GM03348 (cell line): ENCODE measurements around the gene MARCHF11.

Experiments used
- DNase-seq: peaks from one replicate; pipeline ENCODE4 v3.0.0; 2012; ENCODE audit warnings: low spot score

MARCHF11 gene

DNA sequence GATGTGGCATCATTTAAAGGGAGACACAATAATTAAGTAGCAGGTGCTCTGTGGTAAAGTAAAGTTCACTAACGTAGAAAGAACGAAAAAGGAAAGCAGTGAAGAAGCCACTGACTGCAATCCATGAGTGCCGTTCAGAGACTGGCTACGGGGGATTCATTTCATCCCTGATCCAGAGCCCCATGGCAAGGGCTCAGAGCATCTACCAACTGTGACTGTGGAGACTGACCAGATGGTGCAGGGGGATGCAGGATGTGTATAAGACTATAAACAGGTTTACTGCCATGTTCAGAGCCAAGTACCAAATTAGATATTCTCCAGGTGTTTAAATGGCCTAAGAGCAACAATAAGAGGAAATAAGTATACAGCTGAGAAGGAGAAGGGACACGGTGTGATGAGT is 47.7 kb downstream of the MARCHF11 start:
- DNase-seq: no peak

DNA sequence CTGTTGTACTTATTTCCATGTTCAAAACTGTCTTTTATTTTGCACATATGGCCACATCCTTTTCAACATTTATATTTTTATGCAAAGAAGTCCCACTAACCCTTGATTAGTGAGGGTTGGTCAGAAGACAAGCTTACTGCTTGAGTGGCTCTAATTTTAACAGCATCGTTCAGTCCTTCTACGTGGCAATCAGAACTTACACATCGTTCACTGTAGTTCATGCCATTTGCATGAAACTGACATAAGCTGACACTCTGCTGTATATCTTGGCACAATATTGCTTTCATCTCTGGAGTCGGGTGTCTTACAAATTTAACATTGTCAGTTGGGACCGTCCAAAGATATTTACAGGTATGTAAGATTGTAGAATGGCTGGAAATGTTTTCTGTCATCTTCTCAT is 50.6 kb downstream of the MARCHF11 start:
- no peak for DNase-seq

DNA sequence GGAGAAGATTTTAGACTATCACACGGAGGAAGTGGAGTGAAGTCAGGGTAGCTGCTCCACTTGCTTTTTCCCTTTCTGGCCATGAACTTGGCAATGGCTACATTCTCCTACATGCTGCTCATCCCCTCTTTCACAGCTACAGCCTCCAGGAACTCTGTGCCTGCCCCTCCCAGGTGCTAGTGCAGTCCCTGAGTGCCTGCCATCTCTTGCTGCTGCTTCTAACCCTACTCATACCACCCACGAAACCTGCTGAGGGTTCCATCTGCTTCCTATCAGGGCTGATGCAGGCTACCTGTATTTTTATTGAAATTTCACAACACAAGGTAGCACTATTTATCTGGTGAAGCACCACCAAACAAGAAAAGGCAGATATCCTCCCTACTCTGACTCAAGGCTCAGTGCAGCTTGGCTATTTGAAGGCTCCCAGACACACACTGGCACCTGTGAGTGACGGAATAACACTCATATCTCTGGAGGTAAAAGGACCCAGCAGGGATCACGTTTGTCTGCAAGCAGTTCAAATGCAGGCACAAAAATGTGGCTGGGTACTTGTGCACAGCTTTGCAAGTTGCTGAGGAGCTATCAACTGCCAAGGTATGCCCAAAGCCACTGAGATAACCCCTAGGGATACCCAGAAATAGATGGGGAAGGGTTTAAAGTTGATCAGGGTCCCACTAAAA is 51.6 kb downstream of the MARCHF11 start:
- no peak for DNase-seq

DNA sequence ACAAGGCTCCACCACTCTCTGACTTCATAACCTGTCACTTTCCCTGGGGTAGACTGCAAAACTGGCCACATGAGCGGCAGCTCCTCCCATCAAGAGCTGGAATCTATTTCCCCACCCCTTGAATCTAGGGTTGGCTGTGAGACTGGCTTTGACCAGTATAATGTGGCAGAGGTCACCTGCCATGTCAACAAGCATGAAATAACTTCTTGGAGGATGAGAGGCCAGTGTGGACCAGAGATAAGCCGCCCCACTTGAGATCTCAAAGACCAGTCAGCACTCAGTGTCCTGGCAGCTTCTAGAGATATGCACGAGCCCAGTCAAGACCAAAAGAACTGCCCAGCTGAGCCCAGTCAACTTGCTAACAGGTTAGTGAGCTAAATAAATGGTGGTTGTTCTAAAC is 59.0 kb downstream of the MARCHF11 start:
- no peak for DNase-seq

DNA sequence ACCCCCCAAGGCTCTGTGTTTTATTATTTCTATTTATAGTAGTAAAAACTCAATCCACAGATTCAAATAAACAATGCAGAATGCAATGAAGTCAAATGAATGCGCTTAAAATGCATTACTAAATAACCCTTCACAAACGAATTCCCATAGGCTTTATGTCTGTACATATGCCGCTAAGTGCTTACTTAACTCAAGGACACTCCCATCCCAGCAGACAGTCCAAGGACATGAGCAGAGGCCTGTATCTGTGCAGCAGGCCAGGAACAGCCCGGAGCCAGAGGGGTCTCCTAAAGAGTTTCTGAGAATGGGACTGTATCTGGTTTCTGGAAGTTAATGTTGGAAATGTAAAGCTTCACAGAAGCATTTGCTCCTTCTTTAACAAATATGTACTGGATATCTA is 59.8 kb downstream of the MARCHF11 start:
- no peak for DNase-seq

DNA sequence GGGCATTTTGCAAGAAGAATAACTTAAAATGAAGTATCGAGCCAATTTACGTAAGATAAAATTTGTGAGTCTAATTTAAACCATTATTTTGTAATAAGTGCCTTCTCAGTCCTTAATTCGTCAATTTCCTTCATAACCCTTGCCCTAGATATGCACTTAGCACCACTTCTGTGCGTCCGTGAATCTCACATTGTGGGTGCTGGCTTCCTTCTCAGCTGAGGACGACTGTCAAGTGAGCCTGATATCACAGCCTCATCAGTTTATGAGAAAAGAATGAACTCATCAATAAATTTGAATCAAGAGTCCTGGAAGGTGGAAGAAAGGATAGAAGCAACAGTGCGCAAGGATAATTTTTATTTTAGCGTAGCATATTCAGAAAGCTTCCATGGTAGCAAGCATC is 64.5 kb downstream of the MARCHF11 start:
- DNase-seq: no peak

DNA sequence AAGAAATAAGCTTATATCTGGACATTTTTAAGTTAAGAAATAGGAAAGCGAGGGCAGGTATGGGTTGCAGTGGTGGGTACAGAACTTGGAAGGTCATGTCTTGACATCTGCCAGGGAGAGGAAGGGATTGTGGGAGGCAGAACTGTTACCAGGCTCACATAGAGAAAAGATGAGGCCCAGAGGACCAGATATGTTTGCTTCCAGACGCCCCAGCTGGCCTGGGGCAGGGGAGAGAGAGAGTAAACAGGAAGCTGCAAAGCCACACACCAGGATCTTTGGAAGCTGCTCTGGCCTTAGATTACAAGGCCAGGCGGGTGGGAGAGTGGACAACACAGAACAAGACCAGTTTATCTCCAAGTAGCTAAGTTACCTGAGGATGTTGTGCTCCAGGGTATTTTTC is 71.2 kb downstream of the MARCHF11 start:
- no peak for DNase-seq

DNA sequence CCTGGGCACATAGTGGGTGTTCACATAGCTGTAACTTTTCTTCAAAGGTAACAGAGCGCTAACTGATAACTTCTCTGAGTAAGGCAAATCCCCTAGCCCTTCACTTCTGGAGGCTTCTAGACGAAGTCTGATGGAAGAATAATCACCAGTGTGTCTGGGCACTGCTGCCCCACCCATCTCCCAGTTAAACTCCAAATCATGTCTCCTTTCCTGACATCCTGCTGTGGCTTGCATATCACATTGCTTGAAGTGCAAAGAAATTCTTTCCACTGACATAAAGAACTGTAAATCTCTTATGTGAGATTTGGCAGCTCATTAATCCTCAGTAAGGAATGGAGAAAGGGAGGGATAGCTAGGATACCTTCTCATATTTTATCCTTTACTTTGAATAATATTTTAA is 74.6 kb downstream of the MARCHF11 start:
- no peak for DNase-seq

DNA sequence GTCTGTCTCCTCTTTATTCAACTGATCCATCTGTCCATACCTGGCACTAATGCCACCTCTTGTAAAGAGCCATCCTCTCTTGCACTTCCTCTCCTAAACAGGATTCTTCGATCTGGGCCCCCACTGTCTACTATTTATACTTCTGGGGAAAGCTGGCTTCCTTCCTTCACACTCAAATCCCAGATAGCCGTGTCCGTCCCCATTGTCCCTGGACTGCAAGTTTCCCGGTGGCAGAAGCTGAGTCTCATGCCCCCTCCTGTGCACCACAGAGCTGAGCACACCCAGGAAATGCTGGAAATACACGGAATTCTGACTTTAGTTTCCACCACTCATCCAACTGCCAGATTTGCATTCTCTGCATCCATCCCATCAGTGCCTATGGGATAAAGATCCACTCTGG is 84.0 kb downstream of the MARCHF11 start:
- no peak for DNase-seq

DNA sequence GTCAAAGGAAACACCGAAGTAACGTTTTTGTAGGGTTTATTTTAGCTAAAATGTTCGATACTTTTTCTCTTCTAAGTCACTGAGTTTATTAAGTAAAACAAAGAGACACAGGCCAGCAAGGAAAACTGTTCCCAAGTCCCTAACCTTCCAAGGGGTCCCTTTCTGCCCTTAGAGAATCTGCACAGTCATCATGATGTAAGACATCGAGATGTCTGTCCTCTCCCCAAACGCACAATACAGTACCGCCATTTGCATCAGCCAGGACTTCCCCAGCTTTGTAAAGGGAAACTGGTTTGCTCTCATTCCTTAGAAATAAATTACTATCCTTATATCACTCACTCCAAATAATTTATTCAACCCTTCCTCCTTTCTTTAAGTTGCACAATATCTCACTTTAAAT is 89.3 kb downstream of the MARCHF11 start:
- DNase-seq: no peak

DNA sequence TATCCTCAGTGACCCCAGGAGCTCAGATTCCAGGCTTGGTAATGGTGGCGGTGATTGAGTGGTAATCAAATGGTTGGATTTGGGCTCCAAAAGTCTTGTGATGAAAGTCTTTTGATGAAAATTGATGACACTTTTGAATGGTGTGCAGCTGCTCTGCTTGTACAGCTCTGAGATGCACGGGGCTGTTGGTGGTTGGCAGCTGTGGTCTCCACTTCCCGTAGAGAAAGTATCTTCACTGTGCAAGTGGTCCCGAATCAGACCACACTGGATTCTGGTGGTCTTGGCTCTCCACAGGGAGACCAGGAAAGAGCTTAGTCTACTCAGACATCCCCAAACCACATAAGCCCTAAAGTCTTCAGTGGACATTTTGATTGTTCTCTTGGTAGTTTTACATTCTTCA is 96.6 kb downstream of the MARCHF11 start:
- DNase-seq: no peak

DNA sequence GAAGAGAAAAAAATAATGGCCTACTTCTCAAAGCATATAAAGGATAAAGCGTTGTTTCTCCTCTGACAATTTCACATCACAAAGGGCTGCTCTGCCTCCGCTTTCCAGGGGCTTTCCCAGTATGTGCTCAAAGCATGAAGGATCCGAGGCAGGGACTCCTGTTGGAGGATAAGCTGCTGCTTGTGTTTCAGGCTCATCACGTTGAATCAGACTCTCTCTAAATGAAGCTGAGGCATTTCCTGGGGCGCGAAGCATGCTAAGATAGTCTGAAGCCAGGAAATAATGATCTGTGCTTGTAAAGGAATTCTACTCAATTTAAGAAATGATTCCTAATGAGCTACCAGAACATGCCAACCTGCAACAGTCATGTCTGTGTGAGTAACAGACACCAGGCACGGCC is 97.5 kb downstream of the MARCHF11 start:
- peak; percentile 6 for DNase-seq

DNA sequence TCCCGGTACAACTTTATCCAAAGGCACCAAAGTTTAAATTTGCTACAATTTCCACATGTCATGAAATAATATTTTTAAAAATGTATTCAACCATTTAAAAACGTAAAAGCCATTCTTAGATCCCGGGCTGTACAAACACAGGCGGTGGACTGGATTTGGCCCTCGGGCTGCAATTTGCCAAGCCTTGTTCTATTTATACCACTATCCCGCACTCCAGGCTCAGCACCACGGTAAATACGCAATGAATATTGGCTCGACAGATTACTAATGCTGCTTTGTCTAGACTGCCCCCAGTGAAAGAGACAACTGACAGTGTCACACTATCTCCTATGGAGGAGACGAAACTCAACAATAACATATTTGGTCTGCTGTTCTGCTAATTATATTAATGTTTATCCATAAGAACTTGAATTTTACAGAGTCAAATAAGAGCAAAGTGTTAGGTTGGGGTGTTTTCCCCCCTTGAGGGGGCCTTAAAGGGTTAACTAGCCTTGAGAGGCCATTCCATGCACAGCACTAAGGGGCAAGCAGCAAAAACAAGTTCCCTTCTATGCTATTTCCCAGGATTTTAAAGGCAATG is 98.1 kb downstream of the MARCHF11 start:
- no peak for DNase-seq

DNA sequence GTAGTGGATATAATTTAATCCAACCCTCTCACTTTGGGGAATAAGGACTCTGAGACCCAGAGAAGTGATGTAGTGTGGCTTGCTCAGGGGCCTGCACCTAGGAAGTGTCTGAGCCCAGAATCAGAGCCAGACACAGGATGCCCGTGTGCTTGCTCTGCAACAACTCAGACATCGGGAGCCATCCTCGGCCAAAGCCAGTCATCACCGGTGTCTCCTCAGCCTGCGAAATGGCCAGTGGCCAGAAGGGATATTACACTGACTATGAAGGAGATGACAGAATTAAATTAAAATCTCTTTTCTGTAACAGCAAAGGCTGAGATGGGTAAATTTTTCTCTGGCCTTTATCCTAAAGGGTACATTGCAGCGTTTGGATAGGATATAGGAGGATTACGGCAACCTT is 102.9 kb downstream of the MARCHF11 start:
- no peak for DNase-seq

DNA sequence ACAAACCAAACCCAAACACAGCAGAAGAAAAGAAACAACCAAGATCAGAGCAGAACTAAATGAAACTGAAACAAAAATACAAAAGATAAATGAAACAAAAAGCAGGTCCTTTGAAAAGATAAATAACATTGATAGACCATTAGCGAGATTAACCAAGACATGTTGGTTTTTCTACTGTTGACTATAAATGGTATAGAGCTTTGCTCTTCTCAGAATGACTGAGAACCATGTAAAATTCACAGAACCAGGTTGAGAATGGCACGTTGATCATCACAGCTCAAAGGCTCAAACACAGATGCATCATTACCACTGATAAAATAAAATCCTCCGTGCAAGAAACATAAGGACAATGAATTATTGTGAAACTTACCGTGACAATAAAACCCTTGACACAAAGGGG is 105.2 kb downstream of the MARCHF11 start:
- no peak for DNase-seq

DNA sequence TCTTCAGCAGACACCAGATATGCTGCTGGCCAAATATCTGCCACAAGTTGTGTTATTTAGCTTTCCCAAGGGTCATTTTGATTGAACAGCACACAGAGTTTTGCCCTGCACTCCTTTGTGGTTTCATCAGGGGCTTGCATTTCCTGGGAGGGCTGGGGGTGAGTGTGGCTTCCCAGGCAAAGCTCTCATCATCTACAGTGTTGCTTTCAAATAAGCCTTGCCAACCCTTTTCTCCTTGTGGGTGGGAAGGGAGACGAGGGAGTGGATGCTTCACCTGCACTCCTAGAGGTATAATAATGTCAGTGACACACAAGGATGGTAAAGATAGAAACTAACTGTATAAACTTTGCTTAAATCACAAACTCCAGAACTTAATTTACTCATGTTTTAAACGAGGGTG is 107.0 kb downstream of the MARCHF11 start:
- DNase-seq: no peak

DNA sequence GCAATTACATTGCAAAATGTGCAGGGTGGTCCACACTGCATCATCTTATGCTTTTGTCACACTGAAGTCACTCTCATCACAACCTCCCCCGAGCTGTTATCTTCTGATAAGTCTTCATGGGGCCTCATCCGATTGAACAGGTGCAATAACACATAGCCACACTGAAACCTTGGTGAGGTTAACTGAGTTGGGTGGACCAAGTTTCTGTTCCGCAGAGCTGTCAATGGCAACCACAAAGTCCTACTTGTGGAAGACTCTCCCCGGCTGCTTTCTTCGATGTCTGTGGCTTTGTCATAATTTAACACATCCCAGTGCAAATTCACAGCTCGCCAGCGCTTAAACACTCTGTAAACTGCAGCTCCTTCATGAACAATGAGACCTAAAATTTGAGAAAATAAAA is 112.2 kb downstream of the MARCHF11 start:
- no peak for DNase-seq

DNA sequence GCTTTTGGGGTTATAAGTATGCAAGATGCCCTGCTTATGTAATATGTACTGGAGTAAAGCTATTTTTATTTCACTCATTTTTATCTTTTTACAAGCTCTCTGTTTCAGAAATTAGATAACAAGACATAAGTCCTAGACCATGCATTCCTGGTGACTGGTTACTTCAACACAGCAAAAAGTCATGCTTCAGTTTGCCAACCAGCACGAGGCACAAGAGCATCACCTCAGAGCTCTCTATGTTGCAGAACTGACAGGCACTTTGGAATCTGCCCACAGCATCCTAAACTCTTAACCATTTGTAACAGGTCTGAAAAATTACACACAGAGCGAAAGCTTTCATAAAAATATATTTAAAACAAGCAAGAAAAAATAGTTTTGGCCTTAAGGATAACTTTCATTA is 112.8 kb downstream of the MARCHF11 start:
- DNase-seq: no peak

DNA sequence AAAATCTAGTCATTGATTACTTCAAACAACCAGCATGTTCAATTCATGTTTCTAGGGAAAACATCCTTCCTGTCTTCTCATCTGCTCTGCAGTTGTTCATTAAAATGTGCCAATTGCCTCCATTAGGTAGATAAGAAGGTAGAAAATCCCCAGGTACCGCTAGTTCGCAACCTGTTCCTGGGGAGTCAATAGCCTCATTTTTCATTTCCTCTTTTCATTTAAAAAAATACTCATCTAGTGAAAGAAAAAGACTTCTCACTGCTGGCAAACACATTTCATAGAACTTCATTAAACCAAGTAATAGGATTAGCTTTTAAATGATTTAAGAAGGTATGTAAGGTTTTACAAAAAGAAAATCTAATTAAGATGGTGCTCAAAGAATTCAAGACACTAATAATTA is 113.3 kb downstream of the MARCHF11 start:
- DNase-seq: no peak

DNA sequence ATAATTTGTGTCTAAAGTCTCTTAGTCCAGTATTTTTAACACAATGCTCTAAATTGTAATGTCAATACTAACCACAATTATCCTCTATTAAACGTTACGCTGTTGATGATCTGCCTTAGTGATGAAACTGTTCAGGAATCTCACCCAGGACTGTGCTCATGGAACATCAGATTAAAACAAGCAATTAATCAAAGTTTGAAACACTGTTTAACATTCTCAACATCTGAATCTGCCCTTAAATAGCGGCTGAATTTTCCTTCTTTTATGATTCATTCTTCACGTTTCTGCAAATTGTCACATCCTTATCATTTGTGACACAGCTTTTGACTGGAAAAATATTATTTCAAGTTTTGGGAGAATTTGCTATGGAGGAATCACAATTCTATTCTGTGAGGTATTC is 113.8 kb downstream of the MARCHF11 start:
- DNase-seq: no peak

DNA sequence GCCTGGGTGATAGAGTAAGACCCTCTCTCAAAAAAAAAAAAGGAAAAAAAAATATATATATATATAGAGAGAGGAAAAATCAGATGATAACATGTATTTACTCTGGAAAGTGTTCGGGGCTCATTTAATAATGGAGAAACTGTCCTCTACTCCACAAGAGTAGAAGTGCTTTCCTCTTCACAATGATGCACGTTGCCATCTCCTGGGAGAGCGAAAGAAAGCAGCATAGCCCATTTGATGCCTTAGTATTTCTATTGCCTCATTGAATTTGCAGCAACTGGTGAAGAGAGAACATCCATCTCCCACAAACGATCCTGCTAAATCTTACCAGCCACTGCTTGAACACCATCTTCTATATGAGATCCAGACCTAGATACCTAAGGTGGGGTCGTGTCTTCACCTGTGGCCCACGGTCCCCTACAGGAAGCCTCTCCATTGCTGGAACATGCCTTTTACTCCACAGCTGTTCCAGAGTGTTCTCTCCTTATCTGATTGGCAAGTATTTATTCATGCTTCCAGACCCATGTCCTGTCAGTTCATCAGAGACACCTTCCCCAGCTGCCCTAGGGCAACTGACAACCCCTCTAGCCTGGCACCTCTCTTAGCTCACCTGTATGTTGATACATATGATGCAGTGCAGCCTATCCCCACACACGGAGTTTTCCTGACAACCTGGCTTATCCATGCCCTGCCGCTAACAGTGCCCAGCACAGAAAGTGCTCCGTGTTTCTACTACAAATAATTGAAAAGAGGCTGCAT is 115.3 kb downstream of the MARCHF11 start:
- DNase-seq: no peak

DNA sequence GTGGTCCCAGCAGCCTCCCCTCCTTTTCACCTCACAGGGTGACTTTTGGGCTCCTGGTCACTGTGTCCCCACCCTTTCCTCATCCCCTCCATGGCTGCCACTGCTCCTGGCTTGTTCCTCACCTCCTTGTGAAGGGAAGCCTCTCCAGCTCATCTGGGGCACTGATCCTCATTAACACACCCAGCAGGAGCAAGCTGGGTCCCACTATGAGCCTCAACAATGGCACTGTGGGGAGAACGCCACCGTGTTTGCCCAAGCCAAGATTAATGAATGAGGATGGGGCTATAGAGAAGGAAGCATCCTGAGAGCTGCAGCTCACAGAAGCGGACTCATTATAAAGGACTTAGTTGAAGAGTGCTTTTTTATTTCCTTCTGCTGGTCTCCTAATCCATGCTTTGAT is 118.4 kb downstream of the MARCHF11 start:
- DNase-seq: no peak

DNA sequence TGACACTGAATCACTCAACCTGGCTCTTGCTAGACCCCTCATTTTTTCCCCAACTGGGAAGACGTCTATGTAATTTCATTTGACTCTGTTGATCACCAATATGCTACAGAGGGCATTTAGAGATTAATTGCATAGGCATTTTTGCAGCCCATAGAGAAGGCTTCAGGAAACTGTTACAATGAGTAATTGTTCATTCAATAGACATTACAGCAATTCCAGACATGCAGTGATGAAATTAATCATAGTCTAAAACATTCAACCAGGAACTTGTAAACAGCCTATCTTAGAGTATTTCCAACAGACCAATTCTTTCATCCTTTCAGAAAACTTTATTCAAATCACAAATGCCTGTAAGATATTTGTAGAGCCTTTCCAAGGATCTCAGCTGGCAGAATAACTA is 122.3 kb downstream of the MARCHF11 start:
- DNase-seq: peak; percentile 14
